H9 (cell line): ENCODE results near the gene NYAP2. TPM values are rescaled to one million over a fixed set of nuclear protein-coding genes. Genes with fewer than 3 reads are reported as not detected.

ENCODE experiments used
- DNase-seq: peaks from one replicate; pipeline ENCODE4 v3.0.0-alpha.2; 2017
- H2AFZ ChIP-seq: one replicate; pipeline ENCODE4 v1.6.1; 2013; ENCODE audit warnings: mild to moderate bottlenecking, low read length, control low read depth, moderate library complexity
- H2AK5ac ChIP-seq: 2 replicates; pipeline ENCODE4 v1.6.1; 2013; ENCODE audit warnings: low read length, control low read depth, mixed read lengths; ENCODE audit not compliant: insufficient read length
- H2BK120ac ChIP-seq: one replicate; pipeline ENCODE4 v1.6.1; 2013; ENCODE audit warnings: low read depth, mild to moderate bottlenecking, low read length, control low read depth, inconsistent platforms; ENCODE audit not compliant: poor library complexity, severe bottlenecking
- H2BK12ac ChIP-seq: 2 replicates; pipeline ENCODE4 v1.6.1; 2013; ENCODE audit warnings: low read length, control low read depth, mixed read lengths, low read depth; ENCODE audit not compliant: insufficient read length
- H2BK15ac ChIP-seq: 2 replicates; pipeline ENCODE4 v1.6.1; 2013; ENCODE audit warnings: low read depth, low read length, control low read depth
- H2BK20ac ChIP-seq: one replicate; pipeline ENCODE4 v1.6.1; 2013; ENCODE audit warnings: low read depth, mild to moderate bottlenecking, low read length, control low read depth, inconsistent platforms; ENCODE audit not compliant: poor library complexity, severe bottlenecking
- H2BK5ac ChIP-seq: 2 replicates; pipeline ENCODE4 v1.6.1; 2013; ENCODE audit warnings: low read length, control low read depth, mixed read lengths; ENCODE audit not compliant: insufficient read length
- H3K14ac ChIP-seq: 2 replicates; pipeline ENCODE4 v1.6.1; 2013; ENCODE audit warnings: low read length, control low read depth; ENCODE audit not compliant: insufficient read depth
- H3K18ac ChIP-seq: 2 replicates; pipeline ENCODE4 v1.6.1; 2013; ENCODE audit warnings: low read depth, mild to moderate bottlenecking, mixed read lengths, low read length, control low read depth; ENCODE audit not compliant: insufficient read length
- H3K23ac ChIP-seq: 2 replicates; pipeline ENCODE4 v1.6.1; 2013; ENCODE audit warnings: low read length, control low read depth, mixed read lengths, low read depth; ENCODE audit not compliant: insufficient read length
- H3K23me2 ChIP-seq: 2 replicates; pipeline ENCODE4 v1.6.1; 2013; ENCODE audit warnings: low read depth, mild to moderate bottlenecking, mixed read lengths, low read length, control low read depth; ENCODE audit not compliant: insufficient read length, poor library complexity, severe bottlenecking
- H3K27ac ChIP-seq: 2 replicates; pipeline ENCODE4 v1.5.1; 2013; ENCODE audit warnings: low read length, control low read depth, mixed read lengths, low read depth; ENCODE audit not compliant: insufficient read length
- H3K27me3 ChIP-seq: 2 replicates; pipeline ENCODE4 v1.6.1; 2013; ENCODE audit warnings: low read length, control low read depth, inconsistent platforms; ENCODE audit not compliant: insufficient read depth
- H3K4ac ChIP-seq: 2 replicates; pipeline ENCODE4 v1.6.1; 2013; ENCODE audit warnings: low read depth, mild to moderate bottlenecking, control low read depth, inconsistent platforms, low read length, moderate library complexity
- H3K4me1 ChIP-seq: 2 replicates; pipeline ENCODE4 v1.6.1; 2013; ENCODE audit warnings: low read length, control low read depth, inconsistent platforms; ENCODE audit not compliant: insufficient read depth
- H3K4me2 ChIP-seq: 2 replicates; pipeline ENCODE4 v1.6.1; 2013; ENCODE audit warnings: low read length, control low read depth, mixed read lengths; ENCODE audit not compliant: insufficient read length, insufficient read depth
- H3K56ac ChIP-seq: 2 replicates; pipeline ENCODE4 v1.6.1; 2013; ENCODE audit warnings: low read depth, mild to moderate bottlenecking, mixed read lengths, low read length, control low read depth; ENCODE audit not compliant: insufficient read length
- H3K79me1 ChIP-seq: 2 replicates; pipeline ENCODE4 v1.6.1; 2013; ENCODE audit warnings: low read depth, mild to moderate bottlenecking, moderate library complexity, low read length, control low read depth, inconsistent platforms; ENCODE audit not compliant: insufficient read depth, poor library complexity, severe bottlenecking
- H3K79me2 ChIP-seq: 2 replicates; pipeline ENCODE4 v1.6.1; 2013; ENCODE audit warnings: low read length, control low read depth, inconsistent platforms; ENCODE audit not compliant: insufficient read depth
- H3K9ac ChIP-seq: 2 replicates; pipeline ENCODE4 v1.6.1; 2013; ENCODE audit warnings: low read length, control low read depth, mixed read lengths; ENCODE audit not compliant: insufficient read length; ENCODE audit errors: extremely low read depth
- H3K9me3 ChIP-seq: one replicate; pipeline ENCODE4 v1.6.1; 2013; ENCODE audit warnings: low read depth, low read length, inconsistent platforms; ENCODE audit not compliant: control insufficient read depth
- H3T11ph ChIP-seq: one replicate; pipeline ENCODE4 v1.6.1; 2013; ENCODE audit warnings: mild to moderate bottlenecking, low read length, control low read depth, inconsistent platforms
- H4K20me1 ChIP-seq: one replicate; pipeline ENCODE4 v1.6.1; 2013; ENCODE audit not compliant: control insufficient read depth, insufficient read length, insufficient read depth
- H4K5ac ChIP-seq: 2 replicates; pipeline ENCODE4 v1.6.1; 2013; ENCODE audit warnings: low read depth, mild to moderate bottlenecking, mixed read lengths, low read length, control low read depth; ENCODE audit not compliant: insufficient read length
- H4K8ac ChIP-seq: replicated peaks from 2 replicates; pipeline ENCODE4 v1.6.1; 2013; ENCODE audit warnings: low read length, control low read depth, mixed read lengths, low read depth; ENCODE audit not compliant: insufficient read length
- H4K91ac ChIP-seq: 2 replicates; pipeline ENCODE4 v1.6.1; 2013; ENCODE audit warnings: low read depth, mild to moderate bottlenecking, moderate library complexity, mixed read lengths, low read length, control low read depth; ENCODE audit not compliant: insufficient read length
- H3K27ac Mint-ChIP-seq, 3 experiments: 2 replicates in 2 of 3; 3 replicates in 1 of 3; pipeline ENCODE4 v1.8.0; 2020 to 2021; ENCODE audit warnings: mixed read lengths in 3 of 3, mild to moderate bottlenecking in 1 of 3, moderate library complexity in 1 of 3
- H3K27me3 Mint-ChIP-seq: 2 replicates; pipeline ENCODE4 v1.8.0; 2021; ENCODE audit warnings: low read depth, mild to moderate bottlenecking, moderate library complexity, mixed read lengths
- H3K36me3 Mint-ChIP-seq, 3 experiments: 2 replicates in 2 of 3; 3 replicates in 1 of 3; pipeline ENCODE4 v1.8.0; 2020 to 2021; ENCODE audit warnings: low read depth in 3 of 3, mixed read lengths in 3 of 3; ENCODE audit not compliant: insufficient read depth in 1 of 3
- H3K4me1 Mint-ChIP-seq, 2 experiments: 2 replicates each; pipeline ENCODE4 v1.8.0; 2020; ENCODE audit warnings: mixed read lengths in 2 of 2
- H3K4me3 Mint-ChIP-seq, 2 experiments: 2 replicates in 1 of 2; 3 replicates in 1 of 2; pipeline ENCODE4 v1.8.0; 2020 to 2021; ENCODE audit warnings: mild to moderate bottlenecking in 2 of 2, mixed read lengths in 2 of 2, moderate library complexity in 1 of 2
- H3K9me3 Mint-ChIP-seq, 2 experiments: 2 replicates in 1 of 2; 3 replicates in 1 of 2; pipeline ENCODE4 v1.8.0; 2020; ENCODE audit warnings: mild to moderate bottlenecking in 2 of 2, mixed read lengths in 2 of 2, moderate library complexity in 1 of 2
- CTCF ChIP-seq: fragments of 200-600 bp; sonication (generic); conservative IDR thresholded peaks from 3 replicates; pipeline ENCODE4 v1.8.0; 2021; ENCODE audit warnings: antibody characterized with exemption, mild to moderate bottlenecking
- WGBS: extraction: QIAGEN DNeasy Blood & Tissue Kit; methylation state at CpG from one replicate; pipeline ENCODE4 v1.1.7; 2013; ENCODE audit warnings: missing lambda C conversion rate, low lambda C conversion rate, mixed read lengths; ENCODE audit not compliant: insufficient read length; ENCODE audit errors: extremely low coverage; 5-methylcytosine and 5-hydroxymethylcytosine counted together
- total RNA-seq: library from RNA; stranded (reverse); gene quantifications from 2 replicates; pipeline ENCODE4 v1.2.1, GENCODE V29; 2021

Gene NYAP2
- total RNA-seq, 1 experiment from 2014 or later, result not detected

- Mint-ChIP-seq H3K4me1 (no peaks in the 10 kb centered on the region), H3K27ac (no peak overlapping the region), H3K27me3 (no peaks in the 10 kb centered on the region), H3K9me3 (no peaks in the 10 kb centered on the region), H3K4me3 (no peak overlapping the region), H3K36me3 (no peaks in the 10 kb centered on the region)
- H2BK120ac ChIP-seq, result no peak overlapping the region
- H2BK12ac ChIP-seq, result no peak overlapping the region
- no peaks in the 10 kb centered on the region for H3K79me1 ChIP-seq
- H3K4ac ChIP-seq, result no peak overlapping the region
- no CpG with 5 or more reads among the region's 4 CpGs for WGBS
- no peak for DNase-seq
- no peaks in the 10 kb centered on the region for H3K79me2 ChIP-seq
- H4K8ac ChIP-seq, result no peak overlapping the region
- H3K27me3 ChIP-seq, result no peaks in the 10 kb centered on the region
- H3K27ac ChIP-seq, result no peak overlapping the region
- no peaks in the 10 kb centered on the region for H3K23me2 ChIP-seq
- H3K4me1 ChIP-seq, result no peaks in the 10 kb centered on the region
- no peak overlapping the region for H2BK5ac ChIP-seq
- H3K56ac ChIP-seq, result no peak overlapping the region
- TF ChIP-seq CTCF, result no peak
- no peak overlapping the region for H4K5ac ChIP-seq
- no peak overlapping the region for H4K91ac ChIP-seq
- no peak overlapping the region for H3K23ac ChIP-seq
- no peaks in the 10 kb centered on the region for H4K20me1 ChIP-seq
- H3K9me3 ChIP-seq, result no peaks in the 10 kb centered on the region
- no peak overlapping the region for H3K9ac ChIP-seq
- H2AFZ ChIP-seq, result no peak overlapping the region
- H3K4me2 ChIP-seq, result no peak overlapping the region
- H2BK15ac ChIP-seq, result no peak overlapping the region
- no peak overlapping the region for H3K18ac ChIP-seq
- no peak overlapping the region for H3K14ac ChIP-seq
- no peak overlapping the region for H2BK20ac ChIP-seq
- H3T11ph ChIP-seq, result no peak overlapping the region
- no peak overlapping the region for H2AK5ac ChIP-seq
These were observed 127.4 kb downstream of the NYAP2 start for GRCh38 chr2:225526760-225527390.
